HFFc6 (cell line): ENCODE data around the gene POLR3GL. TPM values are rescaled to one million over a fixed set of nuclear protein-coding genes. Genes with fewer than 3 reads are reported as not detected.
A peak's percentile ranks its signal among the peaks of the same experiment; 100 is the strongest.

Experiments
- DNase-seq: peaks from one replicate; pipeline ENCODE4 v3.0.0-alpha.2; 2018
- H3K27ac Mint-ChIP-seq: 2 replicates; pipeline ENCODE4 v1.8.0; 2020; ENCODE audit warnings: mild to moderate bottlenecking, mixed read lengths
- H3K27me3 Mint-ChIP-seq: 2 replicates; pipeline ENCODE4 v1.8.0; 2021; ENCODE audit warnings: mild to moderate bottlenecking, moderate library complexity, mixed read lengths; ENCODE audit not compliant: insufficient read depth
- H3K36me3 Mint-ChIP-seq: 2 replicates; pipeline ENCODE4 v1.8.0; 2021; ENCODE audit warnings: low read depth, mixed read lengths
- H3K4me1 Mint-ChIP-seq: 2 replicates; pipeline ENCODE4 v1.8.0; 2020; ENCODE audit warnings: low read depth, mixed read lengths
- H3K4me3 Mint-ChIP-seq: 2 replicates; pipeline ENCODE4 v1.8.0; 2020; ENCODE audit warnings: mild to moderate bottlenecking, moderate library complexity, mixed read lengths
- H3K9me3 Mint-ChIP-seq: 2 replicates; pipeline ENCODE4 v1.8.0; 2020; ENCODE audit warnings: mild to moderate bottlenecking, mixed read lengths
- total RNA-seq, 6 experiments: library from RNA; stranded (reverse); fragmentation: NEBNext Ultra II Directional; extraction: Animal tissue kit (Norgen Biotek cat#: 25700); gene quantifications; 2 replicates in 1 of 6; 3 replicates in 5 of 6; pipeline ENCODE4 v1.2.3, GENCODE V29; 2021
- TF ChIP-seq, protein P1 (sequence below): fragments of 200-600 bp; sonication (generic); IDR thresholded peaks from 2 replicates; pipeline ENCODE4 v1.5.0; 2021; ENCODE audit warnings: antibody characterized with exemption, mild to moderate bottlenecking

The POLR3GL gene
- total RNA-seq, 6 experiments from 2014 or later: 23.5 to 29.3 (median 26.2) TPM

DNA sequence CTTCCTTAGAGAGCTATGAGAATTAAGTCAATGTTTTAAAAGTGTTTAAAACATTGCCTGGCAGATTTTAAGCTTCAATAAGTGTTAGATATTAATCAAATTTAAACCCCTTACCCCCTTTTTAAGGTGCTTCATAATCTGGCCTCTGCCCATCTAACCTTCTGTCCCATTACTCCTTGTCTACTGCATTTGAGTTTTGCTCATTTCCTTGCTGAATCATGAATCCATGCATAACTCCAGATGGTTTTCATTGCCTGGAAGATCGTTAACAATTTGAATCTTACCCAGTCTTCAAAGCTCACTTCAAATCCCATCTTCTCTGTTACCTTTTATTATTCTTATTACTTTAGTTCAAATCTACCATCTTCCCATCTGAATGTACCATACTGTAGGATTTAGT is 52.4 kb downstream of the POLR3GL start:
- Mint-ChIP-seq H3K27me3 (peaks cover 4% of the 10 kb centered on the region), H3K4me3 (peak overlapping the region; percentile 1; the same call in 1 of the 2 replicates)

DNA sequence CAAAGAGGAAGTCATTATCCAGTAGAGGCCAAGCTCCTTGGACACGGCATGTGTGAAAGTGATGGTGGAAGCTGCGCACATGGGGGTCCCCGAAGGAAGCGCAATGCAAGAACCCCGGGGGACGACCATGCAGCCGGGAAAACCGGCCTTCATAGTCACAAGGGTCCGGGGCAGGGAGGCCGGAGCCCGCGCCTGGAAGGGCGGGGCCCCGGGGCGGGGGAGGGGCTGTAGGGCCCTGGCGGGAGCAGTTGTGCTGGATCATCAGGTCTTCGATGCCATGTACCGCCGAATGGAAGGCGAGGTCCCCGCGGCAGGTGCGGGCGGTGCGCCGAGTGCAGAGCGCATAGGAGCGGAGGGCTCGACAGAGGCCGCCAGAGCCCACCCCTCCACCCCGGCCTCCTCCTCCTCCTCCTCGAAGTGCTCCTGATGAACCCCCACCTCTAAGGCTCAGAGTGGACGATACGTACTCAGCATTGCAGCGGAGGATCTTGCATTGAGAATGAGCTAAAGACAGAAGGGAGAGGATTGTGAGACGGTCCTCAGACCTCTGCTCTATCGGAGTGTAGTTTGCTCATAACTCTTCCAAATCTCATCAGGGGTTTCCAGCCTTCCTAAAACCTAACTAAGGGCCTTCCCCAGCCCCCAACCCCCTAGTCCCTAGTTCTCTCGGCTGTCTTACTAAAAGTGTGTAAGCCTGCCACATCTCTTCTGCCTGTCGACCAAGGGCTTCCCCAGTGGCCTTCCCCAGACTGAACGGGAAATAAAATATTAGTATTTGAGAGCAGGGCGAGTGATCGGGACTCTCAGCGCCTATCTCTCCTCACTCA is 55.0 kb downstream of the POLR3GL start:
- TF ChIP-seq, protein P1, sequence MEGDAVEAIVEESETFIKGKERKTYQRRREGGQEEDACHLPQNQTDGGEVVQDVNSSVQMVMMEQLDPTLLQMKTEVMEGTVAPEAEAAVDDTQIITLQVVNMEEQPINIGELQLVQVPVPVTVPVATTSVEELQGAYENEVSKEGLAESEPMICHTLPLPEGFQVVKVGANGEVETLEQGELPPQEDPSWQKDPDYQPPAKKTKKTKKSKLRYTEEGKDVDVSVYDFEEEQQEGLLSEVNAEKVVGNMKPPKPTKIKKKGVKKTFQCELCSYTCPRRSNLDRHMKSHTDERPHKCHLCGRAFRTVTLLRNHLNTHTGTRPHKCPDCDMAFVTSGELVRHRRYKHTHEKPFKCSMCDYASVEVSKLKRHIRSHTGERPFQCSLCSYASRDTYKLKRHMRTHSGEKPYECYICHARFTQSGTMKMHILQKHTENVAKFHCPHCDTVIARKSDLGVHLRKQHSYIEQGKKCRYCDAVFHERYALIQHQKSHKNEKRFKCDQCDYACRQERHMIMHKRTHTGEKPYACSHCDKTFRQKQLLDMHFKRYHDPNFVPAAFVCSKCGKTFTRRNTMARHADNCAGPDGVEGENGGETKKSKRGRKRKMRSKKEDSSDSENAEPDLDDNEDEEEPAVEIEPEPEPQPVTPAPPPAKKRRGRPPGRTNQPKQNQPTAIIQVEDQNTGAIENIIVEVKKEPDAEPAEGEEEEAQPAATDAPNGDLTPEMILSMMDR: no peak
- Mint-ChIP-seq H3K9me3 (no peaks in the 10 kb centered on the region), H3K27me3 (peaks cover 4% of the 10 kb centered on the region), H3K4me1 (peaks cover 35% of the 10 kb centered on the region), H3K36me3 (no peaks in the 10 kb centered on the region), H3K4me3 (no peak overlapping the region), H3K27ac (no peak overlapping the region)
- no peak for DNase-seq

More for the DNA sequence above, 52.4 kb downstream of the POLR3GL start:
- DNase-seq: peak; percentile 19
- peaks cover 54% of the 10 kb centered on the region for H3K4me1 Mint-ChIP-seq
- no peaks in the 10 kb centered on the region for H3K9me3 Mint-ChIP-seq
- TF ChIP-seq, protein P1: no peak
- peak overlapping the region; percentile 73 for H3K27ac Mint-ChIP-seq
- no peaks in the 10 kb centered on the region for H3K36me3 Mint-ChIP-seq

DNA sequence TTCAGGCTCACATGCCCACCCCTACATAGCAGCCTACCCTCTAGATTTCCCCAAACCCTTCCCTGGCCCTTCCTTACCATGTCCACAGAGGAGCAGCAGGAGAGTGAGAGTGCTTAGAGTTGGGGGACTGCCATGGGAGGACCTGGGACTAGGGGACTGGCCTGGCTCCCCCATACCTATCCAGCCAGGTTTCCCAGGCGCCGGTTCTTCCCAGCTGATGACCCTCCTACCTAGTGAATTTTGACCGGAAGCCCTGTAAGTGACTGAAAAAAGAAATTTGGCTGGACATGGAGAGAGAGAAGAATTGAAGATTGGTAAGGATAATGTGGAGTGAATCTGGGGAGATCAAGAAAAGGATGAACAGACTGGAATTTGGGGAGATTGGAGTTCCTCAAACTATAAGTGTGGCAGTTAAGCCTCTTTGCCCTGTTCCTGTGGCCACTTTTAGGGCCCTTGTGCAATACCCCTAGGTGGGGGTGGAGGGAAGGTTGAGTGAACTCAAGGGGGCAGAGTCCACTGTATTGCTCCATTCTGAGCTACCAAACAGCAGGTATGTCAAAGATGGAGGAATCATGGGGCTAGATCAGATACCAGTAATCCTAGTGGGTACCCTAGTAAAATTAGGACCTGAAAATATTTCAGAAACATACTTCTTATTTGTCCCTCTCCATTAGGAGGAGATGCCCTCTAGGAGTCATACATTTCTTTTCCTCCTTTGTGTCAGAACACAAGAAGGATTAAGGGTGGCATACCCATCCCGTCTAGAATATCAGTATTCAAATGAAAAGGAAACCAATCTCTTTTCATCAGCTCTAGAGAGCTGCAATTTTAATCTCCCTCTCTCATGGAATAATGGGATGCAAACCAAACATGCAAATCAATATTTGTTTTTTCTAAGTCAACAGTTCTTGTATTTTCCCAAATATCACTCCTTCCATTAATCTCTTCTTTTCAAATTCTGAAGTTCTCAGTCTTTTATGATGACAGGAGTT is 55.9 kb downstream of the POLR3GL start:
- Mint-ChIP-seq H3K27ac (no peak overlapping the region), H3K4me1 (peaks cover 32% of the 10 kb centered on the region), H3K27me3 (peaks cover 4% of the 10 kb centered on the region), H3K4me3 (no peak overlapping the region), H3K9me3 (no peaks in the 10 kb centered on the region), H3K36me3 (no peaks in the 10 kb centered on the region)
- TF ChIP-seq, protein P1: no peak
- no peak for DNase-seq

DNA sequence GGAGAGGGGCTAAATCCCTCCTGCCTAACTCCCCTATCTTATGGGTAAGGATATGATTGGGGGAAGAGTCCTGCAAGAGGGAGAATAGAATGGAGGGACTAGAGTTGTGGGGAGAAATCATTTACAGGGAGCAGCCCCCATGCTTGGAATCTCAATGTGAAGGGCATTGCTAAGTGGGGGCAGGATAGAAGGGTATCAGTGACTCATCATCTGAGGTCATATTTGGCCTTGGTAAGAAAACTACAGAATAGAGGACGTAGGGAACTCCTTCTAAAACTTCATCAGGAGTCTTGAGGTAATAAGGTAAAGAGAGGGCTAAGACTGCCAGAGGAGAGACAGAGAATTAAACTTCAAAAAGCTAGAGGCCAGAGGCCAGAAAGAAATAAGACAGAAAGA is 56.6 kb downstream of the POLR3GL start:
- H3K27ac Mint-ChIP-seq: no peak overlapping the region
- H3K27me3 Mint-ChIP-seq: peaks cover 4% of the 10 kb centered on the region
- TF ChIP-seq, protein P1: no peak
- no peaks in the 10 kb centered on the region for H3K36me3 Mint-ChIP-seq
- no peaks in the 10 kb centered on the region for H3K9me3 Mint-ChIP-seq
- no peak overlapping the region for H3K4me3 Mint-ChIP-seq
- H3K4me1 Mint-ChIP-seq: peaks cover 34% of the 10 kb centered on the region
- no peak for DNase-seq

DNA sequence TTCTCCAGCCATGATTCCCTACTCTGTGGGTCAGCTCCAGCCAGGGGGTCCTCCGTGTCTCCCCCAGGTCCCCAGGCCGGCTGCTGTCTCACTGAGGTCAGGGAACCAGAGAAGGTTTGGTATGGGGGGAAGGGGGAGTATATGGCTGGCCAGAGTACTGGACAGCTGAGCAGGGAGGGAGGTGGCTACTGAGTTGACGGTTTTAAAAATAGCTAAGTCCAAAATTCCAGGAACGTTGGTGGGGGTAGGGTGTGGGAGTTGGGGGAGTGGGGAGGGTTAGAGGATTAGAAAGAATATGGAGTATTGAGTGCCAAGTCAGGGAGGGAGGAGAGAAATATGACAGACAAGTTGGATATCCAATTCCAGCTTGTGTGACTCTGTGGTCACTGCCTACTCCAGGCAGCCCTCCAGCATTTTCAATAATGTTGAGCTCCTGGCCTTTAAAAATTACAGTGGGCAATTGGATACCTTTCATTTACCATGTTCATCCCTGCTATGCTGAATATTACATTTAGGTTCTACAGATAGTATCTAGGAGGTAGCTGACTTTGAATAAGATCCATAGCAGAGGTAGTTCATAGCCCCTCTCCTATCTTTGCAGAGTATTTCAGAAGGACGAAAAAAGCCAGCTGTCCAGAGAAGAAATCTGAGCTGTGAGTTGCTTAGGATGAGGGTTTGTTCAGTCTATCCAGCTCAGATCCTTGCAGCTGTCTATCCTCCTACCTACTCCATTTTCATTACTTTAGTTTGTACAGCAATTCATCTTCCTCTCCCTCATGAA is 57.3 kb downstream of the POLR3GL start, which contains the start of gene HJV:
TSS of gene HJV (minus strand) at position 114 of the 781 bp plus-strand sequence. CDS start 1,504 bp downstream, outside the sequence.
- H3K4me3 Mint-ChIP-seq: no peak within 1 kb of the TSS
- no peak within 1 kb of the TSS for H3K27ac Mint-ChIP-seq
- H3K9me3 Mint-ChIP-seq: no peaks in the 10 kb centered on the region
- peaks cover 4% of the 10 kb centered on the region for H3K27me3 Mint-ChIP-seq
- no peak for DNase-seq
- no peaks in the 10 kb centered on the region for H3K36me3 Mint-ChIP-seq
- peaks cover 33% of the 10 kb centered on the region for H3K4me1 Mint-ChIP-seq
- TF ChIP-seq, protein P1: no peak
